ENCODE results near the gene ISOC2.
"Not testable (repeated sequence)": the region's sequence is repeated elsewhere in the genome, so short reads cannot be mapped to it uniquely, and the experiment has no call there.

Gene ISOC2

DNA sequence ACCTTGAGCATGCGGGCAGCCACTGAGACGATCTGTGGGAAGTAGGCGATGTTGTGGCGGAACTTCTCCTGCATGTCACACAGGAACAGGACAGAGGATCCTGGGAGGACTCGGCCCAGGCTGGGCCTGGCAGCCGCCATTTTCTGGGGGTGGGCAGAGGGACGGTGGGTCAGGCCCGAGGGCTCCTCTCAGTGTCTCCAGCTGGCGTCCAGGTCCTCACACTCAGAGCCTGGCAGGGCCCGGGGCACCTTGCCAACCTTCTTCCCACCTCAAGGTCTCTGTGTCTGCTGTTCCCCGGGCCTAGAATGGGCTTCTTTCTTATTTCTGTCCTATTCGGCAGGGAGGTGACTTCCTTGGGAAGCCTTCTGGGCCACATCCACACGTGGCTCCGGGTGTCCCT, 5.1 kb downstream of the ISOC2 start:
- no peak for TF ChIP-seq JUND (IDR thresholded peaks at IDR 0.05; ENCODE audit: low read depth)
- no peak for DNase-seq (ENCODE audit: low read depth in 1 of 2, low spot score in 1 of 2)
- in situ Hi-C loops (cut with HindIII; ENCODE audit: low pct_unique_long_range_greater_than_20kb, low sequenced_read_pairs): no loop called here

- DNase-seq (ENCODE audit: low read depth in 1 of 2, low spot score in 1 of 2): no peak
Observed at GRCh38 chr19:55455576-55456235, 5.7 kb downstream of the ISOC2 start.

DNA sequence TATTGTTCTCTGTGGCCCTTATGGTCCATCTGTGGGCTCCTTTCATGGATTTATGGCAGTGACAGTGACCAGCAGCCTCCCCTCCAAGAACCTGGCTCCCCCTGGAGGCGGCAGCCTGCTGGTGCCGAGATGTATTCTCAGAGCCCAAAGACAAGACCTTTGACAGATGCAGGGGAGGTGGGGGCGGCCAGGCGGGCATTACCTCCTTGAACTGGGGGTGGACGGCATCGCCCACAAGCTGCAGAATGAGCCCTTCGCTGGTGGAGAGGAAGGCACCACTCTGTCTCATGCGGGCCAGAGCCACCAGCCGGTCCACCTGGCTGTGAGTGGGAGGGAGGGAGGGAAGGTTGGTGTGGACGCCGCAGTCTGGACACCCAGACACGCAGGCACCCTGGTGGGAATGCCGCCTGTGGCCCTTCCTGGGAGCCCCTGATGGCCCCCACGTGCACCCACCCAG, 6.6 kb downstream of the ISOC2 start:
- in situ Hi-C loops (cut with HindIII; ENCODE audit: low pct_unique_long_range_greater_than_20kb, low sequenced_read_pairs): no loop called here
- TF ChIP-seq JUND (IDR thresholded peaks at IDR 0.05; ENCODE audit: low read depth): no peak
- peak; percentile 53 to 80 for DNase-seq (ENCODE audit: low read depth in 1 of 2, low spot score in 1 of 2)

More at GRCh38 chr19:55455576-55456235, 5.7 kb downstream of the ISOC2 start:
- in situ Hi-C loops (cut with HindIII; ENCODE audit: low pct_unique_long_range_greater_than_20kb, low sequenced_read_pairs): no loop called here
- no peak for TF ChIP-seq JUND (IDR thresholded peaks at IDR 0.05; ENCODE audit: low read depth)

DNA sequence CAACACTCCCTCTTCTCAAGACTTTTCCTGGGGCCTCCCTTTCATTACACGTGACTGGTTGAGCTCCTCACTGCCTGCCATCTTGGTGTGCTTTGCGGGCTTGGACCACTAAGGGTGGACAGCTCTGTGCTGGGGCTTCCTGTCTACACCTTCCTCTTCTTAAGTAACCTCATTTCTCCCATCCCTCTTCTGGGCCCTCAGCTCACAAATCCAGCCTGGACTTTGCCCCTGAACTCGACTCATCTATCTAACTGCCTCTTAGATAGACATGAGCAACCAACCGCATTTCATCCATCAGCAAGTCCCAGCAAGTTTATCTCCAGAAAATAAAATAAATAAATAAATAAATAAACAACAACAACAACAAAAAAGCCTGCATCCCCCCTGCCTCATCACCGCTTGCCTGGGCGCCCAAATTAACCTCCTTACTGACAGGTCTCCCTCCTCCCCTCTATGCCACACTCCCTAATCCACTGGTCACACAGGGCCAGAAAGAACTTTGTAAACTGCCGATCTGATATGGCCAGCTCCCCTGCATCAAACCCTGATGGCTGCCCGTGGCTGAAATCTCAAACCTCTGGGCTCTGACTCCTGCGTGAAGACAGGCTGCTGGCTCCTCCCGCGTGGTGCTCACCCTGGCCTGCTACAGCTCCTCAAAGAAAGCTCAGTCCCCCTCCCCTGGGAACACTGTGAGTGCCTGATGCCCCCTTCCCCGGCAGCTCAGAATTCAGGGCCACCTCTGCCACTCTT, 7.8 kb downstream of the ISOC2 start:
- TF ChIP-seq JUND (IDR thresholded peaks at IDR 0.05; ENCODE audit: low read depth): no peak
- no peak for DNase-seq (ENCODE audit: low read depth in 1 of 2, low spot score in 1 of 2)
- in situ Hi-C loops (cut with HindIII; ENCODE audit: low pct_unique_long_range_greater_than_20kb, low sequenced_read_pairs): no loop called here

GRCh38 chr19:55452749-55453346, 8.6 kb downstream of the ISOC2 start:
- in situ Hi-C loops (cut with HindIII; ENCODE audit: low pct_unique_long_range_greater_than_20kb, low sequenced_read_pairs): no loop called here
- TF ChIP-seq JUND (IDR thresholded peaks at IDR 0.05; ENCODE audit: low read depth): no peak
- DNase-seq (ENCODE audit: low read depth in 1 of 2, low spot score in 1 of 2): peak; percentile 79 to 94

- DNase-seq (ENCODE audit: low read depth in 1 of 2, low spot score in 1 of 2): no peak
- in situ Hi-C loops (cut with HindIII; ENCODE audit: low pct_unique_long_range_greater_than_20kb, low sequenced_read_pairs): no loop called here
- no peak for TF ChIP-seq JUND (IDR thresholded peaks at IDR 0.05; ENCODE audit: low read depth)
Observed at GRCh38 chr19:55451965-55452748, 9.3 kb downstream of the ISOC2 start.

- DNase-seq (ENCODE audit: low read depth in 1 of 2, low spot score in 1 of 2): no peak
- in situ Hi-C loops (cut with HindIII; ENCODE audit: low pct_unique_long_range_greater_than_20kb, low sequenced_read_pairs): no loop called here
- no peak for TF ChIP-seq JUND (IDR thresholded peaks at IDR 0.05; ENCODE audit: low read depth)
Observed at GRCh38 chr19:55451163-55451964, 10.1 kb downstream of the ISOC2 start.

- no peak for DNase-seq (ENCODE audit: low read depth in 1 of 2, low spot score in 1 of 2)
- in situ Hi-C loops (cut with HindIII; ENCODE audit: low pct_unique_long_range_greater_than_20kb, low sequenced_read_pairs): no loop called here
- TF ChIP-seq JUND (IDR thresholded peaks at IDR 0.05; ENCODE audit: low read depth): no peak
Observed at GRCh38 chr19:55449469-55449868, 12.0 kb downstream of the ISOC2 start.

GRCh38 chr19:55448175-55448490, 13.3 kb downstream of the ISOC2 start:
- DNase-seq (ENCODE audit: low read depth in 1 of 2, low spot score in 1 of 2); in situ Hi-C loops (cut with HindIII; ENCODE audit: low pct_unique_long_range_greater_than_20kb, low sequenced_read_pairs): not testable (repeated sequence)

DNA sequence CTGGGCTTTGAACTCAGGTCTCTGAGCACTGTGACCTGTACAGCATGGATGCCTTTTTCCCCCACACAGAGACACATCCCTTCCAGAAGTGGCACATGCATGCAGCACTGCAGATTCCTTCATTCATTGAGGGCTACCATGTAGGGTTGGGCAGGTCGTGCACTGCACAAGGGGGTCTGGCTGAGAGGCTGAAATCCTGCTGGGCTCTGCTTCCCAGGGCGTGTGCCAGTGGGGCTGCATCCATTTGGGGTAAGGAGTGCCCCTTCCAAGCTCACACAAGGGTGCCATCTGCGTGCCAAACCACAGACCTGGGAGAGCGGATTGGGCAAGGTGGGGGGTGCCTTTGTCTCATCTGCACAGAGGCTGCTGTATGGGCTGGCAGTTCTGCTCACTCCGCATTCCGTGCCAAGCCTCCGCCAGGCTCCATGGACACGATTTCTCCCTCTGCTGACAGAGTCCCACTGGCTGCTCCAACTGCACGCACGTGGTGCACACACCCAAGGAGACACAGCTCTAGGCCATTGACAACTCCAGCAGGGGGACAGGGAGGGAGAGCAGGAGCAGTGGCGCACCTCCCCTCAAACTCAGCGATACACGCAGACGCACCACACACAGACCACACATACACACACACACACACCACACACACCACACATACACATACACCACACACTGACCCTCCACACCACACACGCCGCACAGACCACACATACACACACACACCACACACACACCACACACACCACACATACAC, 13.8 kb downstream of the ISOC2 start:
- DNase-seq (ENCODE audit: low read depth in 1 of 2, low spot score in 1 of 2): peak in 1 of 2 experiments; percentile 78
- TF ChIP-seq JUND (IDR thresholded peaks at IDR 0.05; ENCODE audit: low read depth): no peak
- in situ Hi-C loops (cut with HindIII; ENCODE audit: low pct_unique_long_range_greater_than_20kb, low sequenced_read_pairs): no loop called here

DNA sequence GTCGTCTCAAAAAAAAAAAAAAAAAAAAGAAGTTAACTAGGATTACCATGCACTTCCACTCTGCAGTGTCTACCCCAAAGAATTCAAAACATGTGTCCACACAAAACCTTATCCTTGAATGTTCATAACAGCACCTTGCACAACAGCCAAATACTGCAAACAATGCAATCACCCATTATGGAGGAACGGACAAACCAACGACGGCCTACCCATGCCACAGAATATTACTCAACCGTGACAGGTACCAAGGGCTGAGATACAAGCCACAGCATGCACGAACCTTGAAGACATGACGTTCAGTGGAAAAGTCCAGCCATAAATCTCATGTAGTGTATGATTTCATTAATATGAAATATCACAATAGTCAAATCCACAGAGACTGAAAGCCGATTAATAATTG, 15.4 kb downstream of the ISOC2 start:
- no peak for DNase-seq (ENCODE audit: low read depth in 1 of 2, low spot score in 1 of 2)
- in situ Hi-C loops (cut with HindIII; ENCODE audit: low pct_unique_long_range_greater_than_20kb, low sequenced_read_pairs): no loop called here
- TF ChIP-seq JUND (IDR thresholded peaks at IDR 0.05; ENCODE audit: low read depth): no peak
